GM12891 (cell line): ENCODE results near the gene UBE2H.

ENCODE experiments used
- PAX5 ChIP-seq: IDR thresholded peaks from 2 replicates; pipeline ENCODE4 v1.6.1; 2011; ENCODE audit warnings: low read length, moderate library complexity, mild to moderate bottlenecking; ENCODE audit not compliant: insufficient read depth, severe bottlenecking
- POLR2A ChIP-seq: IDR thresholded peaks from 2 replicates; pipeline ENCODE4 v1.6.1; 2011; ENCODE audit warnings: low read depth, low read length, control low read depth

- no peak for TF ChIP-seq PAX5
- TF ChIP-seq POLR2A, result no peak
Measured at GRCh38 chr7:129980667-129981066, 27.9 kb upstream of the UBE2H start.
